ENCODE measurements around the gene GABRB1.

DNA sequence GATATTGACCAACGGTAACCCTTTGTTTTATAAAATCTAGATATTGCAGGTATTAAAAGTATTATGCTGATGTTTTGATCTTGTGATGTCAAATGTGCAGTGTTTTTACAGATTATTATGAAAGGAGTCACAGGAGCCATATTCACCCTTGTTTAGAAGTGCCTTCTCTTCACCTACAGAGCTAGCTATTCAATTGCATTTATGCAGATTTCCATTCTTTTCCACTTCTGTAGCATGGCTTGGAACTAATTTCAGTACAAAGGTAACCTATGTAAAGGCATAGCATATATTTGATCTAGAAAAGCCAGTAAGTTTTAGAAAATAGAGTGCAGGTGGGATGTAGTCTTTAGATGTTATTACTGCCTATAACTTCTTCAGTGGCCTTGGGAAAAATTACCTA, 176.2 kb downstream of the GABRB1 start:
- TF ChIP-seq, protein P1, sequence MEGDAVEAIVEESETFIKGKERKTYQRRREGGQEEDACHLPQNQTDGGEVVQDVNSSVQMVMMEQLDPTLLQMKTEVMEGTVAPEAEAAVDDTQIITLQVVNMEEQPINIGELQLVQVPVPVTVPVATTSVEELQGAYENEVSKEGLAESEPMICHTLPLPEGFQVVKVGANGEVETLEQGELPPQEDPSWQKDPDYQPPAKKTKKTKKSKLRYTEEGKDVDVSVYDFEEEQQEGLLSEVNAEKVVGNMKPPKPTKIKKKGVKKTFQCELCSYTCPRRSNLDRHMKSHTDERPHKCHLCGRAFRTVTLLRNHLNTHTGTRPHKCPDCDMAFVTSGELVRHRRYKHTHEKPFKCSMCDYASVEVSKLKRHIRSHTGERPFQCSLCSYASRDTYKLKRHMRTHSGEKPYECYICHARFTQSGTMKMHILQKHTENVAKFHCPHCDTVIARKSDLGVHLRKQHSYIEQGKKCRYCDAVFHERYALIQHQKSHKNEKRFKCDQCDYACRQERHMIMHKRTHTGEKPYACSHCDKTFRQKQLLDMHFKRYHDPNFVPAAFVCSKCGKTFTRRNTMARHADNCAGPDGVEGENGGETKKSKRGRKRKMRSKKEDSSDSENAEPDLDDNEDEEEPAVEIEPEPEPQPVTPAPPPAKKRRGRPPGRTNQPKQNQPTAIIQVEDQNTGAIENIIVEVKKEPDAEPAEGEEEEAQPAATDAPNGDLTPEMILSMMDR (conservative IDR thresholded peaks at IDR 0.05; ENCODE audit: low read length): no peak
- no peak for TF ChIP-seq EZH2phosphoT487 (IDR thresholded peaks at IDR 0.05; ENCODE audit: borderline replicate concordance, low read depth, low read length)
